ENCODE data around the gene HNMT.
"Not testable (repeated sequence)": the region's sequence is repeated elsewhere in the genome, so short reads cannot be mapped to it uniquely, and the experiment has no call there.

HNMT gene

GRCh38 chr2:137977790-137978189 is 13.5 kb downstream of the HNMT start:
- no peak for DNase-seq

- DNase-seq = no peak
Observed at GRCh38 chr2:137980459-137980858, 16.2 kb downstream of the HNMT start.

GRCh38 chr2:137981112-137981656 is 16.9 kb downstream of the HNMT start:
- DNase-seq = no peak

- no peak for DNase-seq
Observed at GRCh38 chr2:137983581-137983980, 19.3 kb downstream of the HNMT start.

GRCh38 chr2:137986268-137986667 is 22.0 kb downstream of the HNMT start:
- DNase-seq = no peak

- no peak for DNase-seq
Observed at GRCh38 chr2:137987011-137987410, 22.7 kb downstream of the HNMT start.

- DNase-seq = no peak
Observed at GRCh38 chr2:137991078-137991477, 26.8 kb downstream of the HNMT start.

GRCh38 chr2:137992039-137992646 is 27.9 kb downstream of the HNMT start:
- no peak for DNase-seq

GRCh38 chr2:137993715-137994476 is 29.6 kb downstream of the HNMT start:
- DNase-seq = not testable (repeated sequence)

- not testable (repeated sequence) for DNase-seq
Observed at GRCh38 chr2:137995368-137995767, 31.1 kb downstream of the HNMT start.

- not testable (repeated sequence) for DNase-seq
Observed at GRCh38 chr2:137996158-137996557, 31.9 kb downstream of the HNMT start.

- no peak for DNase-seq
Observed at GRCh38 chr2:137997733-137998132, 33.5 kb downstream of the HNMT start.

- DNase-seq = no peak
Observed at GRCh38 chr2:137998503-137998902, 34.2 kb downstream of the HNMT start.

- DNase-seq = no peak
Observed at GRCh38 chr2:137999273-137999672, 35.0 kb downstream of the HNMT start.

GRCh38 chr2:138000009-138000408 is 35.7 kb downstream of the HNMT start:
- DNase-seq = no peak

GRCh38 chr2:138000796-138001195 is 36.5 kb downstream of the HNMT start:
- no peak for DNase-seq

GRCh38 chr2:138003411-138003810 is 39.1 kb downstream of the HNMT start:
- no peak for DNase-seq

GRCh38 chr2:138007431-138007830 is 43.2 kb downstream of the HNMT start:
- no peak for DNase-seq

- no peak for DNase-seq
Observed at GRCh38 chr2:138009622-138010021, 45.3 kb downstream of the HNMT start.

GRCh38 chr2:138010890-138011289 is 46.6 kb downstream of the HNMT start:
- no peak for DNase-seq

GRCh38 chr2:138012082-138012481 is 47.8 kb downstream of the HNMT start:
- no peak for DNase-seq

- DNase-seq = no peak
Observed at GRCh38 chr2:138012968-138013367, 48.7 kb downstream of the HNMT start.

GRCh38 chr2:138013639-138014038 is 49.4 kb downstream of the HNMT start:
- DNase-seq = no peak

- DNase-seq = no peak
Observed at GRCh38 chr2:138015494-138015893, 51.2 kb downstream of the HNMT start.
